SK-N-SH (cell line): Measurements from ENCODE around the gene KIF9.

ENCODE experiments used
- CHD2 ChIP-seq: fragments of 150-350 bp; IDR thresholded peaks from 2 replicates; pipeline ENCODE4 v1.6.1; 2018; ENCODE audit warnings: low read length; ENCODE audit not compliant: partially characterized antibody
- EP300 ChIP-seq, 2 experiments: IDR thresholded peaks; 2 replicates each; pipeline versions ENCODE4 v1.4.0 to v1.6.1; 2012; ENCODE audit warnings: borderline replicate concordance in 1 of 2, low read depth in 1 of 2, low read length in 1 of 2
- FOXM1 ChIP-seq: IDR thresholded peaks from 2 replicates; pipeline ENCODE4 v1.4.0; 2012; ENCODE audit warnings: low read depth, mild to moderate bottlenecking
- PBX3 ChIP-seq: IDR thresholded peaks from 2 replicates; pipeline ENCODE4; 2012
- POLR2AphosphoS5 ChIP-seq: IDR thresholded peaks from 2 replicates; pipeline ENCODE4 v1.6.1; 2012; ENCODE audit warnings: low read depth, low read length
- RAD21 ChIP-seq: IDR thresholded peaks from 2 replicates; pipeline ENCODE4 v1.6.1; 2012; ENCODE audit warnings: mild to moderate bottlenecking, low read length
- RFX5 ChIP-seq: IDR thresholded peaks from 2 replicates; pipeline ENCODE4 v1.6.1; 2012; ENCODE audit warnings: mild to moderate bottlenecking, improper control_type of control experiment, low read length
- SMC3 ChIP-seq: IDR thresholded peaks from 2 replicates; pipeline ENCODE4 v1.6.1; 2012; ENCODE audit warnings: low read depth, low read length, improper control_type of control experiment
- TAF1 ChIP-seq: IDR thresholded peaks from 2 replicates; pipeline ENCODE4 v1.6.1; 2012; ENCODE audit warnings: low read depth, mild to moderate bottlenecking, low read length, moderate library complexity, borderline replicate concordance
- TF ChIP-seq, protein P1 (sequence below): IDR thresholded peaks from 2 replicates; pipeline ENCODE4 v1.6.1; 2012; ENCODE audit warnings: mild to moderate bottlenecking, low read depth, low read length, moderate library complexity
- TF ChIP-seq, protein P2 (sequence below): fragments of 200-600 bp; sonication (generic); IDR thresholded peaks from 2 replicates; pipeline ENCODE4 v1.6.1; 2017; ENCODE audit warnings: antibody characterized with exemption, mild to moderate bottlenecking, moderate library complexity
- TF ChIP-seq, protein P3 (sequence below): IDR thresholded peaks from 2 replicates; pipeline ENCODE4 v1.4.0; 2012; ENCODE audit warnings: low read depth, borderline replicate concordance

DNA sequence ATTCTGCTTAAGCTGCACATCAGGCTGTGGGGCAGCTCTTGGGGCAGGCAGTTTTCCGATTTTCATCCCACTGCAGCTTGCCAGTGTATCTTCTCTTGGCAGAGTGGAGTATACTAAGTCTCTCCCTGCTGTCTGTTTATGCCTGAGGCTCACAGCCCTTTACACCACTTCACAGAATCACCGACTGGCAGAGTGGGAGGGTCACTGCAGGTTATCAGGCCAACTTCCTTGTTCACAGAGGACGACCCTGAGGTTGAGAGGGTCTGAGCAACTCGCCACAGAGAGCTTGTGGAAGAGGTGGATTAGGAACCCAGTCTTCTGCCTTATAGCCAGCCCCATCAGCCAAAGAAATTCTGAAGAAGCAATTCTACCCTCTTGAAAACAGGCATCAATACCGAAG, 30.9 kb downstream of the KIF9 start:
- TF ChIP-seq SMC3 (no peak), PBX3 (no peak), POLR2AphosphoS5 (no peak), RAD21 (no peak), CHD2 (no peak), FOXM1 (no peak), EP300 (IDR thresholded peaks at IDR 0.05; ENCODE audit: borderline replicate concordance in 1 of 2, low read depth in 1 of 2, low read length in 1 of 2) (no peak), TAF1 (no peak), RFX5 (no peak)
- TF ChIP-seq, protein P1, sequence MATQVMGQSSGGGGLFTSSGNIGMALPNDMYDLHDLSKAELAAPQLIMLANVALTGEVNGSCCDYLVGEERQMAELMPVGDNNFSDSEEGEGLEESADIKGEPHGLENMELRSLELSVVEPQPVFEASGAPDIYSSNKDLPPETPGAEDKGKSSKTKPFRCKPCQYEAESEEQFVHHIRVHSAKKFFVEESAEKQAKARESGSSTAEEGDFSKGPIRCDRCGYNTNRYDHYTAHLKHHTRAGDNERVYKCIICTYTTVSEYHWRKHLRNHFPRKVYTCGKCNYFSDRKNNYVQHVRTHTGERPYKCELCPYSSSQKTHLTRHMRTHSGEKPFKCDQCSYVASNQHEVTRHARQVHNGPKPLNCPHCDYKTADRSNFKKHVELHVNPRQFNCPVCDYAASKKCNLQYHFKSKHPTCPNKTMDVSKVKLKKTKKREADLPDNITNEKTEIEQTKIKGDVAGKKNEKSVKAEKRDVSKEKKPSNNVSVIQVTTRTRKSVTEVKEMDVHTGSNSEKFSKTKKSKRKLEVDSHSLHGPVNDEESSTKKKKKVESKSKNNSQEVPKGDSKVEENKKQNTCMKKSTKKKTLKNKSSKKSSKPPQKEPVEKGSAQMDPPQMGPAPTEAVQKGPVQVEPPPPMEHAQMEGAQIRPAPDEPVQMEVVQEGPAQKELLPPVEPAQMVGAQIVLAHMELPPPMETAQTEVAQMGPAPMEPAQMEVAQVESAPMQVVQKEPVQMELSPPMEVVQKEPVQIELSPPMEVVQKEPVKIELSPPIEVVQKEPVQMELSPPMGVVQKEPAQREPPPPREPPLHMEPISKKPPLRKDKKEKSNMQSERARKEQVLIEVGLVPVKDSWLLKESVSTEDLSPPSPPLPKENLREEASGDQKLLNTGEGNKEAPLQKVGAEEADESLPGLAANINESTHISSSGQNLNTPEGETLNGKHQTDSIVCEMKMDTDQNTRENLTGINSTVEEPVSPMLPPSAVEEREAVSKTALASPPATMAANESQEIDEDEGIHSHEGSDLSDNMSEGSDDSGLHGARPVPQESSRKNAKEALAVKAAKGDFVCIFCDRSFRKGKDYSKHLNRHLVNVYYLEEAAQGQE, result no peak
- TF ChIP-seq, protein P2, sequence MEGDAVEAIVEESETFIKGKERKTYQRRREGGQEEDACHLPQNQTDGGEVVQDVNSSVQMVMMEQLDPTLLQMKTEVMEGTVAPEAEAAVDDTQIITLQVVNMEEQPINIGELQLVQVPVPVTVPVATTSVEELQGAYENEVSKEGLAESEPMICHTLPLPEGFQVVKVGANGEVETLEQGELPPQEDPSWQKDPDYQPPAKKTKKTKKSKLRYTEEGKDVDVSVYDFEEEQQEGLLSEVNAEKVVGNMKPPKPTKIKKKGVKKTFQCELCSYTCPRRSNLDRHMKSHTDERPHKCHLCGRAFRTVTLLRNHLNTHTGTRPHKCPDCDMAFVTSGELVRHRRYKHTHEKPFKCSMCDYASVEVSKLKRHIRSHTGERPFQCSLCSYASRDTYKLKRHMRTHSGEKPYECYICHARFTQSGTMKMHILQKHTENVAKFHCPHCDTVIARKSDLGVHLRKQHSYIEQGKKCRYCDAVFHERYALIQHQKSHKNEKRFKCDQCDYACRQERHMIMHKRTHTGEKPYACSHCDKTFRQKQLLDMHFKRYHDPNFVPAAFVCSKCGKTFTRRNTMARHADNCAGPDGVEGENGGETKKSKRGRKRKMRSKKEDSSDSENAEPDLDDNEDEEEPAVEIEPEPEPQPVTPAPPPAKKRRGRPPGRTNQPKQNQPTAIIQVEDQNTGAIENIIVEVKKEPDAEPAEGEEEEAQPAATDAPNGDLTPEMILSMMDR, result no peak
- TF ChIP-seq, protein P3, sequence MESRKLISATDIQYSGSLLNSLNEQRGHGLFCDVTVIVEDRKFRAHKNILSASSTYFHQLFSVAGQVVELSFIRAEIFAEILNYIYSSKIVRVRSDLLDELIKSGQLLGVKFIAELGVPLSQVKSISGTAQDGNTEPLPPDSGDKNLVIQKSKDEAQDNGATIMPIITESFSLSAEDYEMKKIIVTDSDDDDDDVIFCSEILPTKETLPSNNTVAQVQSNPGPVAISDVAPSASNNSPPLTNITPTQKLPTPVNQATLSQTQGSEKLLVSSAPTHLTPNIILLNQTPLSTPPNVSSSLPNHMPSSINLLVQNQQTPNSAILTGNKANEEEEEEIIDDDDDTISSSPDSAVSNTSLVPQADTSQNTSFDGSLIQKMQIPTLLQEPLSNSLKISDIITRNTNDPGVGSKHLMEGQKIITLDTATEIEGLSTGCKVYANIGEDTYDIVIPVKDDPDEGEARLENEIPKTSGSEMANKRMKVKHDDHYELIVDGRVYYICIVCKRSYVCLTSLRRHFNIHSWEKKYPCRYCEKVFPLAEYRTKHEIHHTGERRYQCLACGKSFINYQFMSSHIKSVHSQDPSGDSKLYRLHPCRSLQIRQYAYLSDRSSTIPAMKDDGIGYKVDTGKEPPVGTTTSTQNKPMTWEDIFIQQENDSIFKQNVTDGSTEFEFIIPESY, result no peak
